ENCODE data around the gene TNNI2.

DNA sequence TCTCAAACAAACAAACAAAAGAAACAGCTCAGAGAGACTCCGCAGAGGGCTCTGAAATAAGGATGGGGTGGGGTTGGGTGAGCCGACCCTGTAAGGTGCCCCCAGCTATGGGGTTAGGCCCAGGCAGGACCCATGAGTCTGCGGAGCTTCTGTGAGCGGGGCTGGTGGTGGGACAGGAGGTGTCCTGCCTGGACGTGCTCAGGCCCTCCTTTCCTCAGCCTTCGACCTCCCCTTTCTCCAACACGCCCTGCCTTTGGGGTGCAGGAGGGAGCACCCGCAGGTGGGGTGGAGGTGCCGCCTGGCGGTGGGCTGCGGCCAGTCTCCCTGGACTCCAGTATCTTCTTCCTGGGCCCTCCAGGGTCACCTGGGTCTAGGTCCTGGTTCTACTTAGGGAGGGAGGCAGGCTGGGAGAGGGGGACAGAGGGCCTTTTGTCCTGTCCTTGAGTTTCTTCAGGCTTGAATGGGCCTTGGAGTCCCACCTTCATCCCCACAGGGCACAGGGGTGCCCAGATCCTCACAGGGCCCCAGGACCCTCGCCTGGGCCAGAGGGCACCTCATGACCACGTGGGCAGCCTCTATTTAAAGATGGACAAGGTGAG is 40.7 kb downstream of the TNNI2 start:
- TF ChIP-seq, protein P1, sequence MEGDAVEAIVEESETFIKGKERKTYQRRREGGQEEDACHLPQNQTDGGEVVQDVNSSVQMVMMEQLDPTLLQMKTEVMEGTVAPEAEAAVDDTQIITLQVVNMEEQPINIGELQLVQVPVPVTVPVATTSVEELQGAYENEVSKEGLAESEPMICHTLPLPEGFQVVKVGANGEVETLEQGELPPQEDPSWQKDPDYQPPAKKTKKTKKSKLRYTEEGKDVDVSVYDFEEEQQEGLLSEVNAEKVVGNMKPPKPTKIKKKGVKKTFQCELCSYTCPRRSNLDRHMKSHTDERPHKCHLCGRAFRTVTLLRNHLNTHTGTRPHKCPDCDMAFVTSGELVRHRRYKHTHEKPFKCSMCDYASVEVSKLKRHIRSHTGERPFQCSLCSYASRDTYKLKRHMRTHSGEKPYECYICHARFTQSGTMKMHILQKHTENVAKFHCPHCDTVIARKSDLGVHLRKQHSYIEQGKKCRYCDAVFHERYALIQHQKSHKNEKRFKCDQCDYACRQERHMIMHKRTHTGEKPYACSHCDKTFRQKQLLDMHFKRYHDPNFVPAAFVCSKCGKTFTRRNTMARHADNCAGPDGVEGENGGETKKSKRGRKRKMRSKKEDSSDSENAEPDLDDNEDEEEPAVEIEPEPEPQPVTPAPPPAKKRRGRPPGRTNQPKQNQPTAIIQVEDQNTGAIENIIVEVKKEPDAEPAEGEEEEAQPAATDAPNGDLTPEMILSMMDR (conservative IDR thresholded peaks at IDR 0.05; ENCODE audit: low read length) = no peak
- no peak for TF ChIP-seq EZH2phosphoT487 (IDR thresholded peaks at IDR 0.05; ENCODE audit: borderline replicate concordance, low read depth, low read length)

All from OCI-LY7 (cell line).